GM21825 (cell line): ENCODE data around the gene MOG.

ENCODE experiments used
- ATAC-seq: cut with Tn5 transposase; IDR thresholded peaks from one replicate; pipeline ENCODE4 v1.9.1; 2021; ENCODE audit warnings: mild to moderate bottlenecking, moderate library complexity; ENCODE audit not compliant: unreplicated experiment

MOG gene

DNA sequence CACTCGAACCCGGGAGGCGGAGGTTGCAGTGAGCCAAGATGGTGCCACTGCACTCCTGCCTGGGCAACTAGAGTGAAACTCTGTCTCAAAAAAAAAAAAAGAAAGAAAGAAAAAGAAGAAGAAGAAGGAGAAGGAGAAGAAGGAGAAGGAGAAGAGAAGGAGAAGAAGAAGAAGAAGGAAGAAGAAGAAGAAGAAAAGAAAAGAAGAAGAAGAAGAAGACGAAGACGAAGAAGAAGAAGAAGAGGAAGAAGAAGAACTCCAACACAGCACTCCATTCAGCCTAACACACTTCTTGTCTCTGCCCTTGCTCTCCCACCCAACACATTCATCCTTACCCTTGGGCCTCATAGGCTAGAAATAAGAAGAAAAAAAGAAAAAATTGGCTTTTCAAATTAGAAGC, 17.1 kb downstream of the MOG start:
- ATAC-seq = no peak

DNA sequence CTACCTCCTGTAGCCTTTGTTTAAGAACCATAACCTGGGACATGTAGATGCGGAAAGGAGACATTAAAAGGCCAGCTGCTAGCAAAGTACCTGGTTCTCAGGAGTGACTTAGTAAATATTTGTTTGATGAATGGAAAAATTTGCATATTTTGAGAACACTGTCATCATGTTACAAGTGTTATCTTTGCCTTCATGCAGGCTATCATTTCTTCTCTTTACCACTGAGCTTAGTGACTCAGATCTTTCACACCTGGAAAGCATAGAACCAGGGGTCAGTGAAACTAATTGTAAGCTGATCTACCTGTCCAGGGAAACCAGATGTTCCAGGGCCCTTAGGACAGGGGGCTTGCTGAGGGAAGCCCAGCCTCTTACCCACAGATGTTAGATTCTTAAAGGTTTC, 18.7 kb downstream of the MOG start:
- ATAC-seq = no peak

GRCh38 chr6:29676981-29677601, 20.2 kb downstream of the MOG start:
- no peak for ATAC-seq

GRCh38 chr6:29678114-29678513, 21.2 kb downstream of the MOG start:
- ATAC-seq = no peak

GRCh38 chr6:29679962-29680361, 23.1 kb downstream of the MOG start:
- no peak for ATAC-seq

- no peak for ATAC-seq
Observed at GRCh38 chr6:29680416-29680815, 23.5 kb downstream of the MOG start.

DNA sequence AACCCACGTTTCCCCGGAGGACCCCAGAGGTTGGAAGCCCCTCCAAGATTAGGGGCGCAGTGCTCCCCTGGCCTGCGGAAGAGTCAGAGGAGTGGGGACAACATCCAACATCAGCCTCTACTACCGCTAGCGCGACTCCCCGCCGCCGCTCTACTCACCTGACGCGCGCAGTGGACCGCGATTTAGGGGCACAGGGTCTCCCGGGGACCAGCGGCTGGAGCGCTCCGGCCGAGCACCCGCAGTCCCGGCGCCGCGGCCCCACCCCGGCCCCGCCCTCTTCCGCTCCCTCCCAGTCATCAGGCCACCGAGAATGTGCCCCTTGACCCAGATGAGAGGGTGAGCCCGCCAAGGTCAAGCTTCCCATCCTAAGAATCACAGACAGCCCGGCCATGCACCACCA, 24.0 kb downstream of the MOG start, which contains the start of gene ZFP57:
ZFP57 (minus strand) TSS at position 249 of the 400 bp plus-strand sequence. CDS start 4,149 bp downstream, outside the sequence.
- no peak for ATAC-seq

- ATAC-seq = no peak
Observed at GRCh38 chr6:29681811-29682210, 24.9 kb downstream of the MOG start.

GRCh38 chr6:29685718-29686326, 28.9 kb downstream of the MOG start:
- no peak for ATAC-seq

GRCh38 chr6:29694637-29695036, 37.7 kb downstream of the MOG start:
- ATAC-seq = no peak

GRCh38 chr6:29696147-29697125, 39.5 kb downstream of the MOG start:
- ATAC-seq = no peak

DNA sequence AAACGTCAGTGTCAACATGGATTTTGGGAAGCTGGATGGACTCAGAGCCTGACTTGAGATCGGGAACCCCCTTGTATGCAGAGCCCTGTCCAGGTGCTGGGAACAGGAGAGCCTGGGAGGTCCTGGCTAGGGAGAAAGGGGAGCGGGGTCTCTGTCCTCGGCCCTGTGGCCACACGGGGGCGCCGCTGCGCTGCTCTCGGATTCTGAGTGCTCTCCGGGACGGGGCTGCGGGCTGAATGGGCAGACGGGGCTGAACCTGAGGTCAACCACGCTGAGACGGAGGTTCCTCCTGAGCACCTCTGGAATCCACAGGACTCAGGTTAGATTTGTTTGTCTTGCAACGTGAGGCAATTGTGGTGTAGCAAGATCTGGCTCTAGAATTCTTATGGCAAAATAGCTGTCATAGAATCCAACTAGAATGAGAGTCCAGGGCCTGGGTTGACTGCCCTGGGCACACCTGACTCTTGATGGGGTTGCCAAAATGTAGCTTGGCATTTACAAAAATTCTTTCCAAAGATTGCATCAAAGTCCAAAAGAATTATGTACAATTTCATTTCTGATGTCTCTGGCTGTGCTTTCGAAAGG, 45.7 kb downstream of the MOG start:
- no peak for ATAC-seq

- ATAC-seq = no peak
Observed at GRCh38 chr6:29705389-29706231, 48.7 kb downstream of the MOG start.

GRCh38 chr6:29708432-29709179, 51.7 kb downstream of the MOG start:
- no peak for ATAC-seq

DNA sequence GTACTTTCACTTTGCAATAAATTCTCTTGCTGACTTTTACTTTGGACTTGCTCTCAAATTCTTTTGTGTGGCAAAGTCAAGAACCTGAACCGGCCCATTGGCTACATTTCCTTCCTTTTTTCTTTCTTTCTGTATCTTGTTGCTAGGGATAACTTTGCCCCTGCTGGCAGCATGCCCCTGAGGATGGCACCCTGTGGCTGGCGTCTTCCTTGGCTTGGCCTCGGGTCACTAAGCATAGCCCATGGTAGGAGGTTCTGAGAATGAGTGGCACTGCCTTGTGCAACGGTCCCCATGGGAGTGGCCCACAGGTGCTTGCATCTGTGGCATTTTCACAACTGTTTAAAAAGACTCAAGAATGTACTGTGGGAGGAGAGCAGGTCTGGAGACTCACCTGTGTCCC, 52.3 kb downstream of the MOG start:
- no peak for ATAC-seq

GRCh38 chr6:29710281-29710941, 53.5 kb downstream of the MOG start:
- ATAC-seq = no peak

- no peak for ATAC-seq
Observed at GRCh38 chr6:29720863-29721262, 64.0 kb downstream of the MOG start.
